ENCODE results near the gene TMEM114.
"Not testable (repeated sequence)": the region's sequence is repeated elsewhere in the genome, so short reads cannot be mapped to it uniquely, and the experiment has no call there.

TMEM114 gene

DNA sequence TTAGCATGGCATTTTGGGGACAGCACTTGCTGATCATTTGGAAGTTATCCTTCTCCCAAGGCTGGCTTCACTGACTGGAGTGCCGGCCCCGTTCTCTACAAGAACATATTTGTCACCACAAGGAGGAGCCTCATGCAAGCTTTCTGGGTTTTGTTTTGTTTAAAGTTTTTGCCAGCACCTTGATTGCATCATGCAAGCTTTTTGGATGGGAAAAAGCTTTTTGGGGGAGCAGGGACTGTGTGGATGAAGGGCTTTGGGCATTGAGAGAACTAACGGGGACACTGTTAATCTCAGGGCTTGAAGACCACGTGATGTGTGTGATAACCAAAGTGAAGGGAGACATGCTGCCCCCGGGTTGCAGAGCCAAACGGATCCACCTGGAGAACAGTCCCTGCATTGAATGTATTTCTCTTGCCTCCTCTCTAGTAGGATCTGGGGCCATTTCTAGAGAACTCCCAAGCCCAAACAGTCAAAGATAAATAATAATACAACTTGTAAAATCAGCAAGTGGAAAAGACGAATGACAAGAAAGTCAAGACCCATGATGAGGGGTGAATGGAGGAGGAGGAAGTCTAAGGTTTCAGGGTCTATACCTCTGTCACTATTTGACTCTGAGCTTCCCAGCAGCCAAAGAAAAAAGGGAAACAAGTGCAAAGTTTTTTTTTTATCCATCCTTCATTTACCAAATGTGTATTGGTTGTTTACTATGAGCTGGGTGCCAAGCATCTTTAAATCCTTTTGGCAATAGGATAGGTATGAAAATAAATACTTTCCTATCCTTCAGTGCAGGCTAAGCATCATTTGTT lies 17.2 kb downstream of the TMEM114 start:
- no peak for DNase-seq

GRCh38 chr16:8572063-8572918 lies 18.0 kb downstream of the TMEM114 start:
- DNase-seq, result no peak

DNA sequence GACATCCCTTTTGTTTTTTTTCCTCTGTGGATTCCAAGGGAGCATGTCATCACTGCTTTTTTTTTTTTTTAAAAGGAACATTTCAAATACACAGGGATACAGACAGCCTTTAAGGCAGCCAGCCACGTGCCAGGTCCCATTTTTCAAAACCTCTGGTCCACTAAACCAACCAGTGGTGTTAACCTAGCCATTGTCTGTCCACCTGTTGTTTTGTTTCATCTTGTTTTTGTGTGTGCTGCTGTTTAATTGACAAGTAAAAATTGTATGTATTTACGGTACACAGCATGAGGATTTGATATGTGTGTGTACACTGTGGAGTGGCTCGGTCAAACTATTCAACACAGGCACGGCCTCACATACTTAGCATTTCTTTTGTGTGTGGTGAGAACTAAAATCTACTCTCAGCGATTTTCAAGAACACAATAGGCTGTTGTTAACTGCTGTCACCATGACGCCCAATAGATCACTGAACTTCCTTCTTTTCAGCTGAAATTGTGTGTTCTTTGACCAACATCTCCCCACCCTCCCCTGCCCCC lies 19.2 kb downstream of the TMEM114 start:
- DNase-seq, result no peak

- not testable (repeated sequence) for DNase-seq
These were observed 19.9 kb downstream of the TMEM114 start for GRCh38 chr16:8570393-8570792.

GRCh38 chr16:8569650-8570346 lies 20.5 kb downstream of the TMEM114 start:
- no peak for DNase-seq

- DNase-seq, result no peak
These were observed 22.1 kb downstream of the TMEM114 start for GRCh38 chr16:8568231-8568617.

DNA sequence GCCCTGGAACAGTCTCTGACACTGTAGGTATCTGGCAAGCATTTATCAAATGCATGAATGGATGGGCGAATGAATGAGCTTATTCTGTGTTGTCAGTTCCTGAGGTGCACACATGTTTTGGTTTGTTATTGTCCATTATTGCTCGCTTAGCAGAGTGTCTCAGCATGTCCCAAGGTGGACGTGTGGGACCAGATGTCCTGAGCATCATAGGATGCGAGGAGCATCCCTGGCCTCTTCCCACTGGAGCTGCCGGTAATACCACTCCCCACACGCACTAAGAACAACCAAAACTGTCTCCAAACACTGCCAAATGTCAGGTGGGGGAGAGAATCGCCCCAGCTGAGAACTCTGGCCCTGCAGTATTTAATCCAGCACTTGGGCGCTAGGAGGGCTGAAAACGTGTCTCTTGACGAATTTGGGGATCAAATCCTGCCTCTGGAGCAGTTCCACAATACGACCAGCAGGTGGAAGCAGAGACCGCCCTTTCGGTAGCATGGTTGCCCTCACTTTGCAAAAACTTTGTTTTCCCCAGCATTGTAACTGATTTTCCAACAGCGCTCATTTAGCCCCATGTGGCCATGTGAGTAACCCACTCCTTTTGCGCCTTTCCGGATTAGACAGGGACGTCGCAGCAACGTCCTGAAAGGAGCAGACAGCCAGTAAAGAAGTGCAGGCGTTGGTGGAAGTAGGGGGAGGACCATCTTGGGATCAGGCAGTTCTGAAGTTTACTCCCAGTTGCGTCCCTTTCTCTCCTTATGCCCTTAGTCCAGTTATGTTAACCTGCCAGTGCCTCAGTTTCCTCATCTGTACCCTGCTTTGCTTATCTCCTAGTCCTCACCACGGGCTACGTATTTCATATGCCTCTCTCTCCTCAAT lies 22.7 kb downstream of the TMEM114 start:
- DNase-seq, result peak; percentile 76 to 77

DNA sequence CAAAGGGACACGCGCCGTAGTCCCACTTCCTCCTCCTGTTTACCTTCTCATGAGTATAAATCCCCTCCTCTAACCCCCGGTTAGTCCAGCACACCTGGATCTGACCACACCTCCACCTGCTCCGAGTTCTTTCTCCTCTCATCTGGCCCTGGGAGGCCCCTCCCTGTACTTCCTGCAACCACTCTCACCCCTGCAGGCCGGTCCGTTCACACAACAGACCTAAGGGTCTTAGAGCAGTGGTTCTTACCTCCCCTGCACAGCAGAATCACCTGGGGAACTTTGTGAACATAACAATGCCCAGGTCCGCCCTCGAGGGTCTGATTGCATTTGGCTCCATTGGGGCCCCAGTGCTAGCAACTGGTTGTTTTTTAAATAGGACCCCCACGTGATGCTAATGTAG lies 24.8 kb downstream of the TMEM114 start:
- no peak for DNase-seq

GRCh38 chr16:8564934-8565345 lies 25.4 kb downstream of the TMEM114 start:
- no peak for DNase-seq

DNA sequence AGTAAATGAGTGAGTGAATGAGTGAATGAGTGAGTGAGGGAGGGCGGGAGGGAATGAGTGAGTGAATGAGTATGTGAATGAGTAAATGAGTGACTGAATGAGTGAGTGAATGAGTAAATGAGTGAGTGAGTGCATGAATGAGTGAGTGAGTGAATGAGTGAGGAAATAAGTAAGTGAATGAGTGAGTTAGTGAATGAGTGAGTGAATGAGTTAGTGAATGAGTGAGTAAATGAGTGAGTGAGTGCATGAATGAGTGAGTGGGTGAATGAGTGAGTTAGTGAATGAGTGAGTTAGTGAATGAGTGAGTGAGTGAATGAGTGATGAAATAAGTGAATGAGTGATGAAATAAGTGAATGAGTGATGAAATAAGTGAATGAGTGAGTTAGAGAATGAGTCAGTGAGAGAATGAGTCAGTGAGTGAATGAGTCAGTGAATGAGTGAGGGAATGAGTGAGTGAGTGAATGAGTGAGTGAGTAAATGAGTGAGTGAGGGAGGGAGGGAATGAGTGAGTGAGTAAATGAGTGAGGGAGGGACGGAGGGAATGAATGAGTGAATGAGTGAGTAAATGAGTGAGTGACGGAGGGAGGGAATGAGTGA lies 26.3 kb downstream of the TMEM114 start:
- not testable (repeated sequence) for DNase-seq

- no peak for DNase-seq
These were observed 28.8 kb downstream of the TMEM114 start for GRCh38 chr16:8561496-8561895.

GRCh38 chr16:8555400-8555799 lies 34.9 kb downstream of the TMEM114 start:
- no peak for DNase-seq

GRCh38 chr16:8554881-8555280 lies 35.4 kb downstream of the TMEM114 start:
- DNase-seq, result no peak

DNA sequence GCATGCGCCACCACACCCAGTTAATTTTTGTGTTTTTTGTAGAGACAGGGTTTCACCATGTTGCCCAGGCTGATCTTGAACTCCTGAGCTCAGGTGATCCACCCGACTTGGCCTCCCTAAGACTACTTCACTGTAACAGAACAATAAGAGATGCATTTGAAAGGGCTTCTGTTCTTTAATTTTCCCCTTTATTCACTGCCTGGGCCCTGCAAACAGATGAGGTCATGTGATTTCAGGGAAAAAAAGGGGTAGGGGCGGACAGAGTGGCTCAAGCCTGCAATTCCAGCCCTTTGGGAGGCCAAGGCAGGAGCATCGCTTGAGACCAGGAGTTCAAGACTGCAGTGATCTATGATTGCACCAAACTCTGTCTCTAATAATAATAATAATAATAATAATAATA lies 36.3 kb downstream of the TMEM114 start:
- no peak for DNase-seq

- DNase-seq, result no peak
These were observed 37.7 kb downstream of the TMEM114 start for GRCh38 chr16:8552487-8553221.

GRCh38 chr16:8551388-8552332 lies 38.7 kb downstream of the TMEM114 start:
- no peak for DNase-seq

GRCh38 chr16:8550728-8551387 lies 39.5 kb downstream of the TMEM114 start:
- no peak for DNase-seq

DNA sequence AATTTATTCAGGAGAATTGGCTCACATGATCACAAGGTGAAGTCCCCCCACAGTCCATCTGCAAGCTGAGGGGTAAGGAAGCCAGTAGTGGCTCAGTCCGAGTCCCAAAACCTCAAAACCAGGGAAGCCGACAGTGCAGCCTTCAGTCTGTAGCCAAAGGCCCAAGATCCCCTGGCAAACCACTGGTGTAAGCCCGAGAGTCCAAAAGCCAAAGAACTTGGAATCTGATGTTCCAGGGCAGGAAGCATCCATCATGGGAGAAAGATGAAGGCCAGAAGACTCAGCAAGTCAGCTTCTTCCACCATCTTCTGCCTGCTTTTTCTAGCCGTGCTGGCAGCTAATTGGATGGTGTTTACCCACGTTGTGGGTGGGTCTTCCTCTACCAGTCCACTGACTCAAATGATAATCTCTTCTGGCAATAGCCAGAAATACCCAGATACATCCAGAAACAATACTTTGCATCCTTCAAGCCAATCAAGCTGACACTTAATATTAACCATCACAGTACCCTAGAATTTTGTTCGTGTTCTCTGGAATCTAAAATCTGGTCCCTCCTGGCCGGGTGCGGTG lies 40.4 kb downstream of the TMEM114 start:
- no peak for DNase-seq

DNA sequence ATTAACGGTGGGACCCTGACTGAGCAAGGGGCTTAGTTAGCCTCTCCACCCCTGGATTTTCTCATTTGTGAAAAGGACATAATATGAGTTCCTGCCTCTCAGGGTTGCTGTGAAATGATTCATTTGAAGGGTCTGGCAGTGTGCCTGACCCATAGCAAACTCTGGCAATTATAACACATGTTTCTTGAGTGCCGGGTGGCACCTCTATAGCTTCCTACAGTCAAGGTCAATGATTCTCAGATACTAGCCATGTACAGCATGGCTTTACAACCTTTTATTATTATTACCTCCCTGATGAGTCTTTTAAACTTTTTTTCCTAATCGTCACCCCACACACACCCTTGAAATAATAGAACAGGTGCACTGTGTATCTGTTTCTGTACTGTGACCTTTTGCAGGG lies 42.1 kb downstream of the TMEM114 start:
- DNase-seq, result no peak
